GM23248 (cell line): Measurements from ENCODE around the gene AMY2A.

Experiments used
- EZH2 ChIP-seq: fragments of 200-600 bp; sonication (generic); IDR thresholded peaks from 2 replicates; pipeline ENCODE4 v1.6.1; 2018; ENCODE audit warnings: antibody characterized with exemption, mild to moderate bottlenecking; ENCODE audit not compliant: insufficient read depth, poor library complexity, severe bottlenecking
- EZH2phosphoT487 ChIP-seq: fragments of 200-600 bp; sonication (generic); IDR thresholded peaks from 2 replicates; pipeline ENCODE4 v1.6.1; 2018; ENCODE audit warnings: antibody characterized with exemption, moderate library complexity, mild to moderate bottlenecking, low read depth; ENCODE audit not compliant: insufficient read depth

DNA sequence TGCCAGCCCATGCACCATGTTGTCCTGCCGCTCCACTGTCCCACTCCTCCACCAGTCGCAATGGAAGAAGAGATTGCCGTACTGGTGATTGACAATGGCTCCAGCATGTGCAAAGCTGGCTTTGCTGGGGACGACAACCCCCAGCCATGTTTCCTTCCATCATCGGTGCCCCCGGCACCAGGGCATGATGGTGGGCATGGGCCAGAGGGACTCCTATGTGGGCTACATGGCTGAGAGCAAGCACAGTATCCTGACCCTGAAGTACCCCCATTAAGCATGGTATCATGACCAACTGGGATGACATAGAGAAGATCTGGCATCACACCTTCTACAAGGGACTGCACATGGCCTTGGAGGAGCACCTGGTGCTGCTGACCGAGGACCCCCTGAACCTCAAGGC, 47.7 kb upstream of the AMY2A start:
- TF ChIP-seq EZH2, result no peak
- no peak for TF ChIP-seq EZH2phosphoT487
